Measurements from ENCODE around the gene PREX1.

Gene PREX1

DNA sequence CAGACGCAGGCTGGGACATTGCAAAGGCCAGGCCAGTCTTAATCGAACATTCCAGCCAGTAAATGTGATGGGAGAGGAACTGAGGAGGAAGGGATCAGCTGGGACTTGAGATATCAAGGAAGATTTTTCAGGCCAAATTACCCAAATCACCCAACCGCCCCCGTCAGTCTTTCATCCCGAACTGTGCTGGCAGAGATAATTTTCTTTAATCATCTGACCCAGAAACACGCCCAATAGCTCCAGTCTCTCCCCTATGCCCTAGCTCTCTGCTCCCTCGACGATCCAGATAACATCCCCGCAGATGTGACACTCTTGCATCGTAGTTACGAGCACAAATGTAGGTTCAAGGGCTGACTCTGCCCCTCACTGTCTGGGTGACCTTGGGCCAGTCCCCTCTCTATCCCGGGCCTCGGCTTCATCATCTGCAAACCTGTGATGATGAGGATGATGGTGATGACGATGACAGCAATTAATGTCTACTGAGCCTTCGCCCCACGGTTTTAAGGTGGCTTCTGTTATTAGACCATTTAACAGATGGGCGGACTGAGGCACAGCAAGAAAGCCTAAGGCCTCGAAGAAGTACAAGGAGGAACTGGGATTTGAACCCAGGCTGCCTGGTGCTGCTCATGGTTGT lies 118.6 kb downstream of the PREX1 start:
- TF ChIP-seq CTCF (IDR thresholded peaks at IDR 0.05): no peak
- H3K27ac ChIP-seq: peak overlapping the region; percentile 38 to 78
- H3K9me3 ChIP-seq: no peaks in the 10 kb centered on the region
- H3K36me3 ChIP-seq: no peaks in the 10 kb centered on the region
- peak in 1 of 2 donors; percentile 28 for DNase-seq
- H3K4me3 ChIP-seq: no peak overlapping the region
- peaks cover 0 to 75% (median 54%) of the 10 kb centered on the region in 4 donors for H3K4me1 ChIP-seq
- intact Hi-C loops (cut with DNase I; ENCODE audit: low total_unique reads): no loop called here
- H3K27me3 ChIP-seq: no peaks in the 10 kb centered on the region

GRCh38 chr20:48708630-48709029 lies 119.2 kb downstream of the PREX1 start:
- no peak overlapping the region for H3K4me3 ChIP-seq
- intact Hi-C loops (cut with DNase I; ENCODE audit: low total_unique reads): no loop called here
- peak overlapping the region; percentile 38 to 78 for H3K27ac ChIP-seq
- H3K27me3 ChIP-seq: no peaks in the 10 kb centered on the region
- H3K9me3 ChIP-seq: no peaks in the 10 kb centered on the region
- no peak for TF ChIP-seq CTCF (IDR thresholded peaks at IDR 0.05)
- peaks cover 0 to 80% (median 59%) of the 10 kb centered on the region in 4 donors for H3K4me1 ChIP-seq
- DNase-seq: peak in 1 of 2 donors; percentile 47
- no peaks in the 10 kb centered on the region for H3K36me3 ChIP-seq

DNA sequence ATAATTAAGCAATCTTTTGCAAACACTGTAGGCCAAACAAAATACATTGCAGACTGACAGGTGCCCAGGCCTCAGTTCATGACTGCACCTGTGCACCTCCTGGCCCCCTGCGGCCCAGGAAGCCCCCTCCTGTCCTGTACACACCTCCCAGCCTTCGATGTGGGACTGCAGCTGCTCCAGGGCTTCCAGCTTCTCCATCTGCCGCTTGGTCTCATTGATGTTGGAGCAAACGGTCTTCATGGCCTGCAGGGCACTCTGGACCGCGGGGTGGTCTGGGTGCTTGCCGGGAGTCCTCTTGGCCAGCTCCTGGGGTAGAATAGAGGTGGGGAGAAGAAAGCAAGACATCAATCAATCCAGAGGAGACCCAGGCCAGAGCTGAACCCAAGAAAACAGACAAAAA lies 119.7 kb downstream of the PREX1 start:
- Histone ChIP-seq H3K27me3 (no peaks in the 10 kb centered on the region), H3K9me3 (no peaks in the 10 kb centered on the region), H3K4me1 (peaks cover 0 to 85% (median 64%) of the 10 kb centered on the region in 4 donors), H3K36me3 (no peaks in the 10 kb centered on the region), H3K4me3 (no peak overlapping the region), H3K27ac (peak overlapping the region; percentile 77 to 78)
- DNase-seq: peak in 1 of 2 donors; percentile 48
- intact Hi-C loops (cut with DNase I; ENCODE audit: low total_unique reads): no loop called here
- TF ChIP-seq CTCF (IDR thresholded peaks at IDR 0.05): no peak

GRCh38 chr20:48706710-48707365 lies 121.0 kb downstream of the PREX1 start:
- peak in 1 of 2 experiments; percentile 11 for TF ChIP-seq CTCF (IDR thresholded peaks at IDR 0.05)
- Histone ChIP-seq H3K27me3 (no peaks in the 10 kb centered on the region), H3K27ac (peak overlapping the region; percentile 77 to 78), H3K9me3 (no peaks in the 10 kb centered on the region), H3K36me3 (no peaks in the 10 kb centered on the region), H3K4me1 (peaks cover 0 to 95% (median 75%) of the 10 kb centered on the region in 4 donors), H3K4me3 (no peak overlapping the region)
- intact Hi-C loops (cut with DNase I; ENCODE audit: low total_unique reads): no loop called here
- peak; percentile 74 to 94 for DNase-seq

GRCh38 chr20:48706116-48706656 lies 121.6 kb downstream of the PREX1 start:
- no peaks in the 10 kb centered on the region for H3K9me3 ChIP-seq
- H3K27me3 ChIP-seq: no peaks in the 10 kb centered on the region
- no peak for TF ChIP-seq CTCF (IDR thresholded peaks at IDR 0.05)
- H3K27ac ChIP-seq: peak overlapping the region; percentile 77 to 78
- no peak overlapping the region for H3K4me3 ChIP-seq
- peaks cover 0 to 89% (median 75%) of the 10 kb centered on the region in 4 donors for H3K4me1 ChIP-seq
- intact Hi-C loops (cut with DNase I; ENCODE audit: low total_unique reads): no loop called here
- H3K36me3 ChIP-seq: no peaks in the 10 kb centered on the region
- peak in 1 of 2 donors; percentile 61 for DNase-seq
